Measurements from ENCODE around the gene IFT80. TPM values are rescaled to one million over a fixed set of nuclear protein-coding genes. Genes with fewer than 3 reads are reported as not detected.

The IFT80 gene
- total and polyA plus RNA-seq, 2 donors (not counting 3 experiments of a cell fraction or from before 2014, with no cell fraction given): 7.3 to 22.5 TPM

GRCh38 chr3:160417311-160417710 is 18.3 kb upstream of the IFT80 start:
- Histone ChIP-seq H3K79me2 (ENCODE audit: control insufficient read depth, insufficient read depth, low read length) (peaks cover 65% of the 10 kb centered on the region), H3K9me1 (replicated peaks; ENCODE audit: control insufficient read depth, extremely low read depth, insufficient read depth, low read length) (no peaks in the 10 kb centered on the region), H3K4me1 (ENCODE audit: control insufficient read depth, extremely low read depth, insufficient read depth, low read length) (peaks cover 6% of the 10 kb centered on the region), H2AFZ (ENCODE audit: low read depth, low read length) (no peak overlapping the region), H4K20me1 (replicated peaks; ENCODE audit: control insufficient read depth, extremely low read depth, insufficient read depth, low read length) (no peaks in the 10 kb centered on the region), H3K27me3 (ENCODE audit: control insufficient read depth in 2 of 2, insufficient read depth in 2 of 2, low read length in 2 of 2) (no peaks in the 10 kb centered on the region), H3K9ac (replicated peaks; ENCODE audit: extremely low read depth, insufficient read depth, low read length) (no peak overlapping the region), H3K27ac (ENCODE audit: insufficient read depth, low read depth, low read length) (no peak overlapping the region), H3K4me3 (replicated peaks in 1 of 3; ENCODE audit: insufficient read depth in 1 of 3, low read depth in 1 of 3, low read length in 3 of 3) (no peak overlapping the region), H3K36me3 (ENCODE audit: control insufficient read depth in 2 of 2, extremely low read depth in 1 of 2, insufficient read depth in 2 of 2, low read length in 2 of 2) (peaks cover 3 to 46% of the 10 kb centered on the region in 2 experiments), H3K4me2 (ENCODE audit: insufficient read depth, low read length) (no peak overlapping the region), H3K9me3 (replicated peaks; ENCODE audit: control insufficient read depth, insufficient read depth, low read length) (no peaks in the 10 kb centered on the region)
- POLR2A ChIA-PET: interaction anchor here (0.5 kb wide), 1 partner anchor 8 kb away, joined by 3 read pairs; no protein-coding TSS in a partner anchor
- FAIRE-seq: no peak
- BruUV-seq (replicated peaks): no TSS peak
- intact Hi-C loops (cut with micrococcal nuclease): no loop called here
- TF ChIP-seq MAX (IDR thresholded peaks at IDR 0.05; ENCODE audit: insufficient read depth, insufficient read length) (no peak), POLR2A (IDR thresholded peaks at IDR 0.05; ENCODE audit: low read depth, low read length) (no peak), POLR2AphosphoS5 (IDR thresholded peaks at IDR 0.05; ENCODE audit: insufficient read depth, low read depth, low read length) (no peak), CTCF (IDR thresholded peaks at IDR 0.05; ENCODE audit: extremely low read depth in 1 of 2, insufficient read depth in 1 of 2, low read depth in 1 of 2, low read length in 2 of 2) (no peak), FOS (IDR thresholded peaks at IDR 0.05; ENCODE audit: borderline replicate concordance, insufficient read depth, low read length) (no peak), MYC (IDR thresholded peaks at IDR 0.05; ENCODE audit: low read depth, low read length) (no peak), EZH2 (IDR thresholded peaks at IDR 0.05; ENCODE audit: borderline replicate concordance, low read depth, low read length, severe bottlenecking) (no peak), JUN (IDR thresholded peaks at IDR 0.05; ENCODE audit: borderline replicate concordance, insufficient read depth, insufficient read length, low read depth) (no peak)
- DNase-seq (ENCODE audit: low read depth, low spot score): no peak
- dilution Hi-C loops (cut with MboI; ENCODE audit: extremely low pct_ligation_motif_present, low sequenced_read_pairs): no loop called here
- CTCF ChIA-PET: interaction anchor here (1.4 to 1.5 kb wide), 2 partner anchors 8 to 254 kb away, joined by 3 to 4 read pairs; no protein-coding TSS in a partner anchor

All from endothelial cell of umbilical vein (primary cell).